ENCODE measurements around the gene CEP41.

Gene CEP41

DNA sequence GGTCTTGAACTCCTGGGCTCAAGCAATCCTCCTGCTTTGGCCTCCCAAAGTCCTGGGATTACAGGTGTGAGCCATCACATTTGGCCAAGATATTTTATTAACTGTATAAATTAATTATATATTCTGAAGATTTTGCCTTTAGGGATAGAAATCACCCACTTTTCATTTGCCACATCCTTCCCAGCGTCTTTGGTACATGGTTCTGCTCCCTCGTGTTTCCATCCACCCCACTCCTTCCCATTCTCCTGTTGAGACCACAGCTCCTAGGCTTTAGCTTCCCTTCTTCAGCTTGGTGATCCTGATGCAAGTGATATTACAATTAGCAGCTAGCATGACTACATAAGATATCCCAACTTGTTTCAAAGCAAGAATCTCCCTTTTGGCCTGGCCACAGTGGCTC lies 52.1 kb downstream of the CEP41 start:
- no peak for TF ChIP-seq CTCF (IDR thresholded peaks at IDR 0.05; ENCODE audit: low read depth, low read length)
- no peak for DNase-seq (ENCODE audit: extremely low read depth, low read depth)

GRCh38 chr7:130387628-130388403 lies 53.0 kb downstream of the CEP41 start:
- no peak for TF ChIP-seq CTCF (IDR thresholded peaks at IDR 0.05; ENCODE audit: low read depth, low read length)
- DNase-seq (ENCODE audit: extremely low read depth, low read depth): no peak

- no peak for DNase-seq (ENCODE audit: extremely low read depth, low read depth)
- no peak for TF ChIP-seq CTCF (IDR thresholded peaks at IDR 0.05; ENCODE audit: low read depth, low read length)
Measured at GRCh38 chr7:130387306-130387627, 53.5 kb downstream of the CEP41 start.

GRCh38 chr7:130386876-130387275 lies 53.9 kb downstream of the CEP41 start:
- no peak for DNase-seq (ENCODE audit: extremely low read depth, low read depth)
- no peak for TF ChIP-seq CTCF (IDR thresholded peaks at IDR 0.05; ENCODE audit: low read depth, low read length)

DNA sequence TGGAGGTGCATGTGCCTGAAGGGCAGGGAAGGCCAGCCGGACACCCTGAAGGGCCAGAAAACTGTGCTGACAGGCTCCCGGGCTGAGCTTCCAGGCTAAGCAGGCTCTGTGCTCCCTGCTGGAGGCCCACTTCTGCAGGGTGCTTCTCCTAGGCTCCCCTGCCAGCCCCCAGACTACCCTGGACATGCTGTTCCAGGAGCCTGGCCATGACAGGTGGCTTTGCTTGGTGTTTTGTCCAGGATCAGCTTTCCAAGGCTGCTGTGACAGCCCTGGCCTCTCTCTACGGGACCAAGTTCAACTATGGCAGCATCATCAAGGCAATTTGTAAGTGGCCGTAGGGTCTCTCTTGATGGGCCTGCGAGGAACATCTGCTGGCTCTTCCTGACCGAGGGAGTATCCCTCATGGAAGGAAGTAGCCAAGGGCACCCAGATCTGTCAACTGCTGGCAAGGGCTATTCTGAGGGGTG lies 55.2 kb downstream of the CEP41 start:
- TF ChIP-seq CTCF (IDR thresholded peaks at IDR 0.05; ENCODE audit: low read depth, low read length): no peak
- DNase-seq (ENCODE audit: extremely low read depth, low read depth): no peak

DNA sequence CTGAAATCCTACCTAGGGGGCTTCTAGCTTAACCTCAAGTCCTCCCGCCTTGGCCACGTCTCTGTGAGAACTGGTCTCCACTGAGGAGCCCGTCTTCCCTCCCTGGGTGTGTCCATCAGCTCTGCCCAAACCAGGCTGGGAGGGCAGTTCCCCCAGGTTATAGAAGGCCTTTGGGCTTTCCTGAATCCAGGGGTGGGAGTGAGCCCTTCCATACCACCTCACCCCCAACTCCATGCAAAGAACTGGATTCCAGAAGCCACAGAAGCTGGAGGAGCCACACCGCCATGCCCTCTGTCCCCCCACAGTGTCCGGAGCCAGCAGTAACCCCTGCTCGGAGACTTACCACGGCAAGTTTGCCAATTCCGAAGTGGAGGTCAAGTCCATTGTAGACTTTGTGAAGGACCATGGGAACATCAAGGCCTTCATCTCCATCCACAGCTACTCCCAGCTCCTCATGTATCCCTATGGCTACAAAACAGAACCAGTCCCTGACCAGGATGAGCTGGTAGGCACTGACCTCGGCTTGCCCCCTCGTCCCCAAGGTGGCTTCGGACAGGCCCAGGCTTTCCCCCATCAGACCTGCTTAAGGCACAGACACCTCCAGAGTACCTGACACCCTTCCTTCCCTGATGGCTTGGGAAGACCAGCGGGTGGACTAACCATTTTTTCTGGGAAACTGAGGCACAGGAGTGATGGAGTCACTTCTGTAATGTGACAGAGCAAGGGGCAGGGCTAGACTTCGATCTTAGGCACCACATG lies 55.8 kb downstream of the CEP41 start:
- TF ChIP-seq CTCF (IDR thresholded peaks at IDR 0.05; ENCODE audit: low read depth, low read length): no peak
- no peak for DNase-seq (ENCODE audit: extremely low read depth, low read depth)

DNA sequence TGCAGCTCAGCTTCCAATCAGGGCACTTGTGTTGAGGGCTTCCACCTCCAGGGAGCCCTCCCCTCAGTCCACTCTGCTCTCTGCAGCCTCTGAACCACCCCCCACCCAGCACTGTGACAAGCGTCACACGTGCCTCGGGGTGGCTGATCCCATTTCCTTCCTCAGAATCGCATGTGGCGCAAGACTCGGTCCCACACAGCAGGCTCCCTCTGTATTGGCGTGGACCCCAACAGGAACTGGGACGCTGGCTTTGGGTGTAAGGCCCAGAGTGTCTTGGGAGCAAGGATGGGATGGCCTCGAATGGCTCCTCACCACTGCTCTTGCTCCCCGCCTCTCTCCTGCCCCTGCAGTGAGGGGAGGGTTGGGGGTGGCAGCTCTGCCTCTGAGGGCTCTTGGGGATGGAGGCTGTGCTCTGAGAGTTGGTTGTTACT lies 56.4 kb downstream of the CEP41 start:
- no peak for DNase-seq (ENCODE audit: extremely low read depth, low read depth)
- no peak for TF ChIP-seq CTCF (IDR thresholded peaks at IDR 0.05; ENCODE audit: low read depth, low read length)
